HG02588 (cell line): ENCODE data around the gene IFT20.
"Not testable (repeated sequence)": the region's sequence is repeated elsewhere in the genome, so short reads cannot be mapped to it uniquely, and the experiment has no call there.

ENCODE experiments used
- ATAC-seq: cut with Tn5 transposase; IDR thresholded peaks from one replicate; pipeline ENCODE4 v1.9.1; 2021; ENCODE audit warnings: mild to moderate bottlenecking, moderate library complexity; ENCODE audit not compliant: unreplicated experiment

Gene IFT20

GRCh38 chr17:28317099-28317965, 17.9 kb downstream of the IFT20 start:
- no peak for ATAC-seq

DNA sequence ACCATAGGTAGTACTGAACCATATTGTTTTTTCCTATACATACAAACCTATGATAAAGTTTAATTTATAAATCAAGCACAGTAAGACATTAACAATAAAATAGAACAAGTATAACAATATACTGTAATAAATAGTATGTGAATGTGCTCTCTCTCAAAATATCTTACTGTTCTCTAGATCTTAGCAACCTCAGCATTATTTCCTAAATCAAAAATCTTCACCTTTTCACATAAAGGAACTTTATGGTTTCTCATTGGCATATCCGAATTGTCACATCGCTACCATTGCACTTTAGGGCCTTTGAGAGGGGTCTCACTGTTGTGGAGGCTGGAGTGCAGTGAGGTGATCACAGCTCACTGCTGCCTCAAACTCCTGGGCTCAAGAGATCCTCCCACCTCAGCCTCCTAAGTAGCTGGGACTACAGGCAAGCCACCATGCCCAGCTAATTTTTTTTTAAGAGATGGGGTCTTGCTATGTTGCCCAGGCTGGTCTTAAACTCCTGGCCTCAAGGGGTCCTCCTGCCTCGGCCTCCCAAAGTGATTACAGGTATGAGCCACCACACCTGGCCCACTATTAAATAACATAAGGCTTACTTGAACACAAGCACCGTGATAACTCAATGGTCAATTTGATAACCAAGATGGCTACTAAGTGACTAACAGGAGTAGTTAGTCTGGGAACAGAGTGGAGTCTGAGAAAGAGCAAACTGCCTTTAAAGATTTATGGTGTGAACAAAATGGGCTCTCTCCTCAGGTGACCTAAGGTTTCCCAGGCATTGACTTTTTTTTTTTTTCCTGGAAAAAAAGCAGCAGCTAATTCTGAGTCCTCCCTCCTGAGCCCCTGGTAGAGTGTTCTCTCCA, 19.2 kb downstream of the IFT20 start:
- ATAC-seq: no peak

GRCh38 chr17:28313841-28314240, 21.4 kb downstream of the IFT20 start:
- no peak for ATAC-seq

DNA sequence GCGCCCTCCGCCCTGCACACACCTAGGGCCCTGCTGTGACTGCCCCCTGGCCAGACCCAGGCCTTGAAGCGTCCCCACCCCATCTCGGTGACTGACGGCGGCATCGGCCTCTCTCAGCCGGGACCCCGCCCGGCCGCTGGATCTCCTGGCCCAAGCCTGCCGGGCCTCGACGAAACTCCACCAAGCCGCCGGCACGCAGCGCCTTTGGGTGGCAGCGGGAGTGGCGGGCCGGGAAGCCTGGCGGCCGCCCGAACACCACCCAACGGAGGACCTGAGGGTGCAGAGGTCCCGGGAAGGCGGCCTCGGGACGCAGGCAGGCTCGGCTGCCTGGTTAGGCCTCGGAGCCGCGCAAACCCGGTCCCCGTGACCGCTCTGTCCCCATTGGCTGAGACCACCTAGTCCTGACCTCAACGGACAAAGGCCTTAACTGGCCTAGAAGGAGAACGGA, 28.3 kb downstream of the IFT20 start:
- no peak for ATAC-seq

DNA sequence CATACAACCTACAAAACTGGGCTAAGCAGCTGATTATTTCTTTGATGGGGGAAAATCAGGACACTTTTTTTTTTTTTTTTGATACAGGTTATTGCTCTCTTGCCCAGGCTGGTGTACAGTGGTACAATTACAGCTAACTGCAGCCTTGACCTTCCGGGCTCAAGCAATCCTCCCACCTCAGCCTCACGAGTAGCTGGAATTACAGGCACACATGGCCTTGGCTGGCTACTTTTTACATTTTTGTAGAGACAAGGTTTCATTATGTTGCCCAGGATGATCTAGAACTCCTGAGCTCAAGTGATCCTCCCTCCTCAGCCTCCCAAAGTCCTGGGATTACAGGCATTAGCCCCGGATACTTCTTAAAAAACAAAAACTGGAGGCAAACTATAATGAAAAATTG, 36.8 kb downstream of the IFT20 start:
- ATAC-seq: no peak

DNA sequence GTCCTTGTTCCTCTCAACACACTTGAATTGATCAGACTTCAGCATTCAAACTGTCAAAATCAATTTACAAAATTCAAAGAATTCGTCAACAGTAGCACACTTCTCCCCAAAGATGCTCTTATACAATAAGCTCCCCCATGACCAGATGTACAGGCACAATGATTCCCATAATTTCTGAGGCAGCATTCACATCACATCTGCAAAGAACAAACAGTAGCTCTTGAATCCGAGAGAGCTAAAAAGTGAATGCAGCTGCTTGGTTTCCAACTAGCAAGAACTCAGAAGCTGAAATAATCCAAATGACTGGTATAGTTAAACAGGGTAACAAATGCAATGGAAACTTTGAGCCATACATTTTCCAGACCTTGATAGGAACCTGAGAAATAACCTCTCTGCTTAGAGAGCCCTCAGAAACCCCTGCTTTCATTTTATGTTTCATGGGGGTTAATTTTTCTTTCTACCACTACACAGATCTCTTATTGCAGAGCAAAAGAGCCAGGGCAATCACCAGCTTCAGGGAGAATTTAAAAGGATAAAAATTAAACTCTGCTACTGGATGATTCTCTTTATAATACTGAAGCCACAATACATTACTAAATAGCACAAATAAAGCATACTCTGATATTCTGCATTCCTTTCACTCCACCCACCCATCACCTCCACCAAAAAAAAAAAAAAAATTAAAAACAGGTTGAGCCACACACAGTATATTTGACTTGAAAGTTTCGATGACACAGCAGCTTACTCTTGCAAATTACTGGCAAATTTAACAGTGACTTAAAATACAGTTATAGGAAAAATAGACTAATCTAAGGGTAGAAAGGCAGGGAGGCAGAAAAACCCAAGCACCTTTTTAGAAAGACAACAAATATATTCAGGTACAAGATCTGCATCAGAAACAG, 39.3 kb downstream of the IFT20 start:
- ATAC-seq: no peak

GRCh38 chr17:28293994-28294393, 41.3 kb downstream of the IFT20 start:
- ATAC-seq: no peak

DNA sequence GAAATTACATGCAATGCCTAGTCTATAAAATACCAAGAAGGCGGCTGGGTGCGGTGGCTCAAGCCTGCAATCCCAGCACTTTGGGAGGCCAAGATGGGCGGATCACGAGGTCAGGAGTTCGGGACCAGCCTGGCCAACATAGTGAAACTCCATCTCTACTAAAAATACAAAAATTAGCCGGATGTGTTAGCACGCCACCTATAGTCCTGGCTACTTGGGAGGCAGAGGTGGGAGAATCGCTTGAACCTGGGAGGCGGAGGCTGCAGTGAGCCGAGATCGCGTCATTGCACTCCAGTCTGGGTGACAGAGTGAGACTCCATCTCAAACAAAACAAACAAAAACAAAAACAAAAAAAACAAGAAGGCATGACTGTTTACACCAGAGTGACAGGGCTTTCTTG, 42.4 kb downstream of the IFT20 start:
- ATAC-seq: not testable (repeated sequence)

DNA sequence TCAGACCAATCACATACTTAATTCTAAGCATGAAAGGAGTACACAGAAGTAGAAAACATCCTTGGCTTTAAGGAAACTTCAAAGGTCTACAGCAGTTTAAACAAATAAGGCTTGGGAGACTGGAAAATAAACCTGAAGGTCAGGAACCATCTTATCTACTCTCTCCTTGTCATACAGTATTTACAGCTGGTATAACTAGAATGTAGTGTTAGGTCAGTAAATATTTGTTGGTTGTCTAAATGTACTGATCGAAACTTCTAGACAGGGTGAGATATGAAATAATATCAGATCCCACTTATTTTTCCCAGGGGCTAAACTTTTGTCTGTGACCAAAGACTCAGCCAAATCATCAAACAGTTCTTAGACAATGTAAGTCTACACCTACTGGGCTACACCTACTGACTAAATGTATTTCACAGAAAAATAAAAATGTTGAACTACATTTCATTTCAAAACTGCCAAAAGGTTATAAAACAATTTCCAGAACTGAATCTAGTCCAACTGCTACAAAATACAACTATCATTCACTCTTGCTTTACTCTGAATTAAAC, 43.4 kb downstream of the IFT20 start:
- ATAC-seq: no peak

DNA sequence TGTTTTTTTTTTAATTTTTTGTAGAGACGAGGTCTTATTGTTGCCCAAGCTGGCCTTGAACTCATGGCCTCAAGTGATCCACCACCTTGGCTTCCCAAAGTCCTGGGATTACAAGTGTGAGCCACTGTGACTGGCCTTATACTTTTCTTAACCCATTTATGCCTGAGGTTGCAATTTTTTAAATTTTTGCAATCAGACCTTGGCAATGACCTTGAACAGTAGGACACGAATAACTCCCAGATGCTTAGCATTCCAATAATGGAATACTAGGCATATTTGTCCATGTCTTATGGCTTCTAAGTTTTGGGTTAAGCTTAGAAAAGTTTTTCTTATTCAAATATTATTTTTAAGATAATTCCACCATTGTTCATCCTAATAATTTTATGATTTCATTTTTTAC, 44.6 kb downstream of the IFT20 start:
- no peak for ATAC-seq

DNA sequence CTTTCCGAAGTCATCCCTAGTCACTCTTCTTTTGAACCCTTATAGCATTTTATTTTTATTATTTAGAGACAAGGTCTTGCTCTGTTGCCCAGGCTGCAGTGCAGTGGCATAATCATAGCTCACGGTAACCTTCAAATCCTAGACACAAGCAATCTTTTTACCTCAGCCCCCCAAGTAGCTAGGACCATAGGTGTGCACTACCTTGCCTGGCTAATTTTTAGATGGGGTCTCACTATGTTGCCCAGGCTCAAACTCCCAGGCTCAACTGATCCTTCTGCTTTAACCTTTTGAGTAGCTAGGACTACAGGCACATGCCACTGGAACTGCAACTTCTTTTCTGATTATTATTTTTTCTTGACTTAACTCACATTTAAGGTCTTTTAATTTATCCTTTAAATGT, 49.3 kb downstream of the IFT20 start:
- ATAC-seq: no peak

DNA sequence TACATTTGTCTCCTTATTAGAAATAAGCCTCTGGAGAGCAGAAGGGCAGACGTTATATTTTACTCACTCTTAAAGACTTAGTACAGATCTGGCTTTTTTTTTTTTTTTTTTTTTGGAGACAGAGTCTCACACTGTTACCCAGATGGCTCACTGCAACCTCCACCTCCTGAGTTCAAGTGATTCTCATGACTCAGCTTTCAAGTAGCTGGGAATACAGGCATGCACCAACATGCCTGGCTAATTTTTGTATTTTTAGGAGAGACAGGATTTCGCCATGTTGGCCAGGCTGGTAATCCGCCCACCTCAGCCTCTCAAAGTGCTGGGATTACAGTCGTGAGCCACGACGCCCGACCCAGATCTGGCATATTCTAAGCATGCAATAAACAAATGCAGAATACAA, 52.7 kb downstream of the IFT20 start:
- no peak for ATAC-seq

DNA sequence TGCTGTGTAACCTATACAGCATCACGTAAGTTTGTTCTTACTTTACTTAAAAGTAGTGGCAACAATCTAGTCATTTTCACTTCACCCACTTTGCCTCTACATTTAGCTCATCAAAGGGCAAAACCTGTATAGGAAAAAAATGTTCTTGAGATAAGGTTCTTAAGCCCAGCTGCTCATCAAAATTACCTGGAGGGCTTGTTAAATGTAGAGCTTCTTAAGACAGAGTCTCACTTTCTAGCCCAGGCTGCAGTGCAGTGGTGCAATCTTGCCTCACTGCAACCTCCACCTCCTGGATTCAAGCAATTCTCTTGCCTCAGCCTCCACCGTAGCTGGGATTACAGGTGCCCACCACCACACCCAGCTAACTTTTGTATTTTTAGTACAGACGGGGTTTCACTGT, 54.4 kb downstream of the IFT20 start:
- no peak for ATAC-seq

DNA sequence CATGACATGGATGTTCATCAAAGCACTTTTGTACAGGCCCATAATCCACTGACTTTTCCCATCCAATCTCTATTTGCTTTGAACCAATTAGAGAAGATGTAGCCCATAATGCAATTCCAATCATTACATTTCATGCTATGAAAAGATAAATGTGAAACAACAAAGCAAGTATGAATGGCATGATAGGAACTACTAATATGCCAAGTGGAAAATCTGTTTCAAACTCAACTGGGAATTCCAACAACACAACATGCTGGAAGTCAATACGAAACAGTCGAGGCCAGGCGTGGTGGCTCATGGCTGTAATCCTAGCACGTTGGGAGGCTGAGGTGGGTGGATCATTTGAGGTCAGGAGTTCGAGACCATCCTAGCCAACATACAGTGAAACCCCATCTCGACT, 55.9 kb downstream of the IFT20 start:
- no peak for ATAC-seq
